ENCODE measurements around the gene SLC44A4.

GRCh38 chr6:31884528-31885035 is 5.8 kb upstream of the SLC44A4 start:
- TF ChIP-seq EZH2 (IDR thresholded peaks at IDR 0.05) = no peak
- TF ChIP-seq POLR2AphosphoS5 (IDR thresholded peaks at IDR 0.05; ENCODE audit: borderline replicate concordance, low read depth, low read length) = no peak
